HG02588 (cell line): ENCODE results near the gene RCOR1.

Source experiments
- ATAC-seq: cut with Tn5 transposase; IDR thresholded peaks from one replicate; pipeline ENCODE4 v1.9.1; 2021; ENCODE audit warnings: mild to moderate bottlenecking, moderate library complexity; ENCODE audit not compliant: unreplicated experiment

RCOR1 gene

GRCh38 chr14:102771144-102771543, 178.7 kb downstream of the RCOR1 start:
- no peak for ATAC-seq

GRCh38 chr14:102772781-102773570, 180.5 kb downstream of the RCOR1 start:
- ATAC-seq, result no peak

- ATAC-seq, result no peak
Observed at GRCh38 chr14:102774391-102775153, 182.1 kb downstream of the RCOR1 start.

- no peak for ATAC-seq
Observed at GRCh38 chr14:102775855-102776760, 183.7 kb downstream of the RCOR1 start.

GRCh38 chr14:102776761-102777710, 184.6 kb downstream of the RCOR1 start, which contains the start of gene TRAF3:
TSS of gene TRAF3 (plus strand) at chr14:102777449. CDS start at chr14:102870202, 92,753 bp downstream.
- ATAC-seq, result peak; percentile 57

GRCh38 chr14:102777711-102778337, 185.4 kb downstream of the RCOR1 start:
- peak; percentile 5 for ATAC-seq

- ATAC-seq, result no peak
Observed at GRCh38 chr14:102778338-102779083, 186.1 kb downstream of the RCOR1 start.

- no peak for ATAC-seq
Observed at GRCh38 chr14:102779084-102779462, 186.6 kb downstream of the RCOR1 start.

- ATAC-seq, result no peak
Observed at GRCh38 chr14:102779574-102780315, 187.3 kb downstream of the RCOR1 start.
